Mesendoderm (in vitro differentiated cells): Measurements from ENCODE around the gene TGFB2.

Experiments used
- DNase-seq: peaks from one replicate; pipeline ENCODE4 v3.0.0; 2013
- H2AK5ac ChIP-seq: 2 replicates; pipeline ENCODE4 v1.6.1; 2013; ENCODE audit warnings: low read length, inconsistent platforms
- H2BK120ac ChIP-seq: 2 replicates; pipeline ENCODE4 v1.6.1; 2013; ENCODE audit warnings: low read depth, mild to moderate bottlenecking, low read length, moderate library complexity, mixed read lengths
- H2BK15ac ChIP-seq: replicated peaks from 2 replicates; pipeline ENCODE4 v1.6.1; 2013; ENCODE audit warnings: low read depth, mild to moderate bottlenecking, moderate library complexity
- H2BK5ac ChIP-seq: 2 replicates; pipeline ENCODE4 v1.6.1; 2013; ENCODE audit warnings: low read length, inconsistent platforms
- H3K18ac ChIP-seq: 2 replicates; pipeline ENCODE4 v1.6.1; 2013; ENCODE audit warnings: mild to moderate bottlenecking, low read length, mixed read lengths
- H3K23ac ChIP-seq: one replicate; pipeline ENCODE4 v1.6.1; 2013; ENCODE audit warnings: low read length
- H3K27ac ChIP-seq: 2 replicates; pipeline ENCODE4 v1.5.1; 2013; ENCODE audit warnings: low read depth, mild to moderate bottlenecking, inconsistent platforms, low read length, moderate library complexity
- H3K27me3 ChIP-seq: 2 replicates; pipeline ENCODE4 v1.6.1; 2013; ENCODE audit warnings: low read length, control low read depth, mild to moderate bottlenecking, inconsistent platforms; ENCODE audit not compliant: insufficient read depth, poor library complexity
- H3K36me3 ChIP-seq: 2 replicates; pipeline ENCODE4 v1.6.1; 2013; ENCODE audit warnings: low read length, inconsistent platforms; ENCODE audit not compliant: control insufficient read depth, insufficient read depth
- H3K4ac ChIP-seq: one replicate; pipeline ENCODE4 v1.6.1; 2013; ENCODE audit warnings: low read depth, mild to moderate bottlenecking, low read length, moderate library complexity
- H3K4me1 ChIP-seq: 2 replicates; pipeline ENCODE4 v1.6.1; 2013; ENCODE audit warnings: low read depth, low read length, inconsistent platforms; ENCODE audit not compliant: control insufficient read depth
- H3K4me2 ChIP-seq: 2 replicates; pipeline ENCODE4 v1.6.1; 2013; ENCODE audit warnings: low read length
- H3K4me3 ChIP-seq: 2 replicates; pipeline ENCODE4 v1.5.1; 2013; ENCODE audit warnings: mild to moderate bottlenecking, low read length
- H3K56ac ChIP-seq: one replicate; pipeline ENCODE4 v1.6.1; 2013; ENCODE audit warnings: low read length
- H3K79me1 ChIP-seq: 2 replicates; pipeline ENCODE4 v1.6.1; 2013; ENCODE audit warnings: low read length, inconsistent platforms
- H3K79me2 ChIP-seq: 2 replicates; pipeline ENCODE4 v1.6.1; 2013; ENCODE audit warnings: mild to moderate bottlenecking, low read length; ENCODE audit not compliant: control insufficient read depth, insufficient read depth
- H3K9ac ChIP-seq: 2 replicates; pipeline ENCODE4 v1.6.1; 2013; ENCODE audit warnings: low read length, inconsistent platforms
- H4K5ac ChIP-seq: one replicate; pipeline ENCODE4 v1.6.1; 2013; ENCODE audit warnings: low read length
- H4K8ac ChIP-seq: one replicate; pipeline ENCODE4 v1.6.1; 2013; ENCODE audit warnings: low read depth, mild to moderate bottlenecking, control low read depth, low read length, moderate library complexity
- WGBS: extraction: QIAGEN DNeasy Blood & Tissue Kit; methylation state at CpG from one replicate; pipeline ENCODE4 v1.1.7; 2013; ENCODE audit warnings: low lambda C conversion rate, missing lambda C conversion rate; ENCODE audit not compliant: insufficient coverage; ENCODE audit errors: extremely low coverage; 5-methylcytosine and 5-hydroxymethylcytosine counted together

TGFB2 gene

GRCh38 chr1:218322762-218323161, 22.4 kb upstream of the TGFB2 start:
- no peak overlapping the region for H4K5ac ChIP-seq

DNA sequence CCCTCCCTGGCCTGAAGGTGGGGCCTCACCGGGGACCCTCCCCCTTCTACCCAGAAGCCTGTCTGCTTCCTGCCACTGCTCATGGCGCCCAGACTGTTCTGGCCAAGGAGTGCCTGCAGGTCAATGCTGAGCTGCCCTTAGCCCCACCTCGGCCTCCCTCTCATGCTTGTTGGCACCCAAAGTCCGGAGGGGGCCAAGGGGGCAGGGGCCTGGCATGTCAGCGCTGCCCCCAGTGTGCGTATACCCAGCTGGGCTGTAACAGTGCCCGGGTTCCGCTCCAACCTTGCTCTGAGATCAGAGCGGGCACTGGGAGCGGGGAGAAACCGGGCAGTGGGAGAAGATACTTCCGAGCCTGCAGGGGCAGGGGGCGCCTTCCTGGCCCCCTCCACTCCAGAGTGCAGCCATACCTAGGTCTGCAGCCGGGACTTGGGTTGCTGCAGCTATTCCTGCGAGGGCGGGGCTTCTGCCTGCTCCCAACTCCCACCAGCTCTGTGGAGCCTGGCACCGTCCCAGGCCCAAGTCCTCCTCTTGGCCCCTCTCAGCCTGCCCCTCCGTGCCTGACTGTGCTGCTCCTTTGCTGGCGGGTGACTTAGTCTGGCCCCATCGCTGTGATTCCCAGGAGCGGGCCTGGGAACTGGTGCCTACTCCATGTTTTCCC, 21.4 kb upstream of the TGFB2 start:
- no peak overlapping the region for H3K4ac ChIP-seq
- DNase-seq: no peak
- no peak overlapping the region for H3K18ac ChIP-seq
- H2BK15ac ChIP-seq: no peak overlapping the region
- WGBS: no CpG with 5 or more reads among the region's 21 CpGs
- H3K79me1 ChIP-seq: no peaks in the 10 kb centered on the region
- H3K56ac ChIP-seq: no peak overlapping the region
- H2AK5ac ChIP-seq: no peak overlapping the region
- no peak overlapping the region for H4K5ac ChIP-seq
- no peak overlapping the region for H3K9ac ChIP-seq
- H3K27me3 ChIP-seq: no peaks in the 10 kb centered on the region
- no peak overlapping the region for H3K27ac ChIP-seq
- H2BK120ac ChIP-seq: no peak overlapping the region
- no peak overlapping the region for H4K8ac ChIP-seq
- no peaks in the 10 kb centered on the region for H3K36me3 ChIP-seq
- H3K4me2 ChIP-seq: no peak overlapping the region
- no peaks in the 10 kb centered on the region for H3K4me1 ChIP-seq
- H3K79me2 ChIP-seq: no peaks in the 10 kb centered on the region
- H2BK5ac ChIP-seq: no peak overlapping the region
- H3K23ac ChIP-seq: no peak overlapping the region
- H3K4me3 ChIP-seq: no peak overlapping the region

More at GRCh38 chr1:218322762-218323161, 22.4 kb upstream of the TGFB2 start:
- no peak overlapping the region for H3K27ac ChIP-seq
- no peak overlapping the region for H3K9ac ChIP-seq
- no peak overlapping the region for H3K4me2 ChIP-seq
- no peak overlapping the region for H3K4ac ChIP-seq
- no peak overlapping the region for H3K4me3 ChIP-seq
- no peak overlapping the region for H2AK5ac ChIP-seq
- H3K4me1 ChIP-seq: no peaks in the 10 kb centered on the region
- H3K79me1 ChIP-seq: no peaks in the 10 kb centered on the region
- H2BK120ac ChIP-seq: no peak overlapping the region
- no peaks in the 10 kb centered on the region for H3K36me3 ChIP-seq
- H3K79me2 ChIP-seq: no peaks in the 10 kb centered on the region
- H2BK5ac ChIP-seq: no peak overlapping the region
- H3K23ac ChIP-seq: no peak overlapping the region
- no peaks in the 10 kb centered on the region for H3K27me3 ChIP-seq
- no peak overlapping the region for H3K18ac ChIP-seq
- no peak for DNase-seq
- WGBS: no CpG with 5 or more reads among the region's 17 CpGs
- H3K56ac ChIP-seq: no peak overlapping the region
- H2BK15ac ChIP-seq: no peak overlapping the region
- no peak overlapping the region for H4K8ac ChIP-seq

- H4K5ac ChIP-seq: no peak overlapping the region
- no peak overlapping the region for H2BK15ac ChIP-seq
- no peaks in the 10 kb centered on the region for H3K79me2 ChIP-seq
- H3K79me1 ChIP-seq: no peaks in the 10 kb centered on the region
- H3K27me3 ChIP-seq: no peaks in the 10 kb centered on the region
- H2BK120ac ChIP-seq: no peak overlapping the region
- DNase-seq: no peak
- no peak overlapping the region for H3K23ac ChIP-seq
- H2AK5ac ChIP-seq: no peak overlapping the region
- H3K56ac ChIP-seq: no peak overlapping the region
- H2BK5ac ChIP-seq: no peak overlapping the region
- H3K9ac ChIP-seq: no peak overlapping the region
- no peak overlapping the region for H3K4ac ChIP-seq
- H3K36me3 ChIP-seq: no peaks in the 10 kb centered on the region
- no peak overlapping the region for H3K4me3 ChIP-seq
- no peak overlapping the region for H3K18ac ChIP-seq
- no peaks in the 10 kb centered on the region for H3K4me1 ChIP-seq
- WGBS: no CpG with 5 or more reads among the region's 20 CpGs
- no peak overlapping the region for H4K8ac ChIP-seq
- H3K27ac ChIP-seq: no peak overlapping the region
- no peak overlapping the region for H3K4me2 ChIP-seq
These were observed 20.9 kb upstream of the TGFB2 start for GRCh38 chr1:218324226-218324580.

DNA sequence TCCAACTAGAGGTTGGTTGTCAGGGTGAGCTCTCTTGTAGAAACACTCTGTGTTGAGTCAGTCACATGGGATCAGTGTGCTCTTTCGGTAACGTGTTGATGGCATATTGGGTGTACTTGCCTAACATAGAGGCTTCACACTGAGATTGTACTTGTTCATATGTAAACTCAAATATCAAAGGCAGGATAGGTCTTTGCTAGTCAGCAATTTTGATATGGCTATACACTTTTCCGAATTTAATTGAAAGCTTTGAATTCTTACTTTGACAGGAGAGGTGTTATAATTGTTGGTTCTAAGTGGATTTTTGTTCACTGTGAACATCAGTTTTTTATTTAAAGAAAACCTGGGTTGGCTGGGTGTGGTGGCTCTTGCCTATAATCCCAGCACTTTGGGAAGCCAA, 16.4 kb upstream of the TGFB2 start:
- Histone ChIP-seq H3K27ac (no peak overlapping the region), H3K18ac (no peak overlapping the region), H3K9ac (no peak overlapping the region), H3K4me1 (no peaks in the 10 kb centered on the region), H3K79me1 (no peaks in the 10 kb centered on the region), H2AK5ac (no peak overlapping the region), H3K79me2 (no peaks in the 10 kb centered on the region), H2BK15ac (no peak overlapping the region), H4K8ac (no peak overlapping the region), H3K4me3 (no peak overlapping the region), H3K4ac (no peak overlapping the region), H2BK5ac (no peak overlapping the region), H3K4me2 (no peak overlapping the region), H3K56ac (no peak overlapping the region), H3K36me3 (no peaks in the 10 kb centered on the region), H3K23ac (no peak overlapping the region), H2BK120ac (no peak overlapping the region), H4K5ac (no peak overlapping the region), H3K27me3 (no peaks in the 10 kb centered on the region)
- DNase-seq: no peak
- no CpG with 5 or more reads among the region's 3 CpGs for WGBS

DNA sequence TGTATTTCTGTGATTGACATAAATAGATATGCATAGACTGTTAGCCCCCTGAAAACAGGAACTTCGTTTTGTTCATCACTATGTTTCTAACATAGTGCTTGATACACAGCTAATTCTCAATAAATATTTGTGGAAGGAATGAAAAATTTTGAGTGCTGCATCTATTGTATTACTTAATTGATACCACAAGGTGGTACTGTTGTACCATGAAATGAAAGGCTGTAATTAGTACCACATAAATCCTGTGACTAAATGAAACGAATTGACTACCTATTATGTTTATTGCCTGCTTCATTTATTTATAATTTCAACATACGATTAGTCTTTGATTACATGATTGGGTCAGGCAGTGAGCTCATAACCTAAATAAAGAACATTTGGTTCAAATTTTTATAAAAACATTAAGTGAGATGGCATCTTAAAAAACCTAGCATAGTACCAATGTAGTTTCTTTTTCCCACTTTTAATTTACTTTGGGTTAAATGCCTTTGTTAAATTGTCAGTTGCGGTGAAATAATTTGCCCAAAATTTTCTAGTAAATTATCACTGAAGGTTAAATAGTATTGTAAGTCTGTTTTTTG, 15.0 kb upstream of the TGFB2 start:
- Histone ChIP-seq H3K4me2 (no peak overlapping the region), H3K4me3 (no peak overlapping the region), H3K4ac (no peak overlapping the region), H4K5ac (no peak overlapping the region), H3K56ac (no peak overlapping the region), H3K18ac (no peak overlapping the region), H3K4me1 (no peaks in the 10 kb centered on the region), H3K36me3 (no peaks in the 10 kb centered on the region), H4K8ac (no peak overlapping the region), H3K27me3 (no peaks in the 10 kb centered on the region), H2AK5ac (no peak overlapping the region), H3K23ac (no peak overlapping the region), H2BK15ac (no peak overlapping the region), H3K9ac (no peak overlapping the region), H2BK120ac (no peak overlapping the region), H3K79me1 (no peaks in the 10 kb centered on the region), H3K27ac (no peak overlapping the region), H3K79me2 (no peaks in the 10 kb centered on the region), H2BK5ac (no peak overlapping the region)
- DNase-seq: peak; percentile 27
- WGBS: no CpG with 5 or more reads among the region's 4 CpGs

- H3K23ac ChIP-seq: no peak overlapping the region
- H2BK120ac ChIP-seq: no peak overlapping the region
- no peak overlapping the region for H3K4me3 ChIP-seq
- no peak overlapping the region for H4K5ac ChIP-seq
- H3K9ac ChIP-seq: no peak overlapping the region
- no peak overlapping the region for H4K8ac ChIP-seq
- no peaks in the 10 kb centered on the region for H3K79me2 ChIP-seq
- DNase-seq: no peak
- no peaks in the 10 kb centered on the region for H3K79me1 ChIP-seq
- H3K4me2 ChIP-seq: no peak overlapping the region
- H3K27ac ChIP-seq: no peak overlapping the region
- H2BK5ac ChIP-seq: no peak overlapping the region
- no peak overlapping the region for H3K18ac ChIP-seq
- no peak overlapping the region for H3K4ac ChIP-seq
- H2BK15ac ChIP-seq: no peak overlapping the region
- no peak overlapping the region for H2AK5ac ChIP-seq
- H3K56ac ChIP-seq: no peak overlapping the region
- no peaks in the 10 kb centered on the region for H3K36me3 ChIP-seq
- H3K4me1 ChIP-seq: no peaks in the 10 kb centered on the region
- H3K27me3 ChIP-seq: no peaks in the 10 kb centered on the region
These were observed 12.7 kb upstream of the TGFB2 start for GRCh38 chr1:218332416-218332815.
